Measurements from ENCODE around the gene ICAM4. TPM values are rescaled to one million over a fixed set of nuclear protein-coding genes. Genes with fewer than 3 reads are reported as not detected.

The ICAM4 gene
- total and polyA plus RNA-seq, 7 experiments from 2014 or later: 0.40 to 3.7 (median 0.73) TPM

- H3K4me3 Mint-ChIP-seq: peak overlapping the region; percentile 70 to 87 (median 81)
- POLR2A ChIA-PET: interaction anchor here (0.6 to 5.3 kb wide), 2 partner anchors 12 to 21 kb away, joined by 6 to 28 read pairs; partner anchors contain the start of gene ICAM1
- peak overlapping the region in 3 of 9 donors; percentile 34 to 80 (median 48) for H3K27ac Mint-ChIP-seq
- H3K4me1 ChIP-seq (ENCODE audit: control insufficient read depth in 2 of 2, insufficient read depth in 2 of 2, low read length in 2 of 2): peaks cover 62 to 73% of the 10 kb centered on the region in 2 donors
- intact Hi-C loops (cut with micrococcal nuclease): loop anchor here in 1 of 2 donors (5.0 kb wide), 1 partner anchor 221 kb away; no protein-coding TSS in a partner anchor
- CTCF ChIA-PET: interaction anchor here (1.5 kb wide), 2 partner anchors 22 to 97 kb away, joined by 5 read pairs; no protein-coding TSS in a partner anchor
- H3K27ac ChIP-seq (ENCODE audit: low read depth, low read length): no peak overlapping the region
- no peak for ATAC-seq
- H3K9me3 ChIP-seq (ENCODE audit: control insufficient read depth in 2 of 3, low read length in 3 of 3): no peaks in the 10 kb centered on the region
- peaks cover 0 to 12% (median 0%) of the 10 kb centered on the region in 5 donors for H3K36me3 Mint-ChIP-seq
- H3K9me3 Mint-ChIP-seq: peaks cover 0 to 4% (median 0%) of the 10 kb centered on the region in 11 donors
- peak in 2 of 9 donors; percentile 23 to 29 for DNase-seq
- H3K27me3 ChIP-seq (ENCODE audit: control insufficient read depth in 2 of 2, insufficient read depth in 2 of 2, low read length in 2 of 2): peaks cover 8 to 58% of the 10 kb centered on the region in 2 donors
- H3K27me3 Mint-ChIP-seq: peaks cover 43 to 79% (median 52%) of the 10 kb centered on the region in 5 donors
- no peaks in the 10 kb centered on the region for H3K36me3 ChIP-seq (ENCODE audit: control insufficient read depth in 2 of 3, insufficient read depth in 3 of 3, low read length in 3 of 3)
- H3K4me3 ChIP-seq (ENCODE audit: low read length): peak overlapping the region; percentile 54
- peaks cover 44 to 75% (median 66%) of the 10 kb centered on the region in 7 donors for H3K4me1 Mint-ChIP-seq
Measured at GRCh38 chr19:10291554-10292205, 4.9 kb downstream of the ICAM4 start.

DNA sequence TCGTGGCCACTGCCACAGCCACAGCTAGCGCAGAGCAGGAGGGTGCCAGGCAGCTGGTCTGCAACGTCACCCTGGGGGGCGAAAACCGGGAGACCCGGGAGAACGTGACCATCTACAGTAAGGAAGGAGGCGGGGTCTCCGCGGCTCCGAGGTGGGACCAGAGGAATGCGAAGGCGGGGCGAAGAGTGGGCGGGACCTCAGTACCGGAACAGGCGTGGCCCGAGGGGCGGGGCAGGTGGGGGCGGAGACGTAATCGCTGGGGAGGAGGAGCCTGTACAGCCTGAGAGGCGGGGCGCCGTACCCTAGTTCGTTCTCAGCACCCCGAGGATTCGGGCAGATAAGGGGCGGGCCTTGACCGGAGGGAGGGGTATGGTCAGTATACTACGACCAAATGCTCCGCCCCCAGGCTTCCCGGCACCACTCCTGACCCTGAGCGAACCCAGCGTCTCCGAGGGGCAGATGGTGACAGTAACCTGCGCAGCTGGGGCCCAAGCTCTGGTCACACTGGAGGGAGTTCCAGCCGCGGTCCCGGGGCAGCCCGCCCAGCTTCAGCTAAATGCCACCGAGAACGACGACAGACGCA is 5.5 kb downstream of the ICAM4 start:
- no peaks in the 10 kb centered on the region for H3K9me3 ChIP-seq (ENCODE audit: control insufficient read depth in 2 of 3, low read length in 3 of 3)
- H3K4me1 ChIP-seq (ENCODE audit: control insufficient read depth in 2 of 2, insufficient read depth in 2 of 2, low read length in 2 of 2): peaks cover 62 to 66% of the 10 kb centered on the region in 2 donors
- no peak overlapping the region for H3K27ac ChIP-seq (ENCODE audit: low read depth, low read length)
- peak overlapping the region in 4 of 9 donors; percentile 34 to 88 (median 68) for H3K27ac Mint-ChIP-seq
- peaks cover 43 to 81% (median 52%) of the 10 kb centered on the region in 5 donors for H3K27me3 Mint-ChIP-seq
- no peaks in the 10 kb centered on the region for H3K36me3 ChIP-seq (ENCODE audit: control insufficient read depth in 2 of 3, insufficient read depth in 3 of 3, low read length in 3 of 3)
- intact Hi-C loops (cut with micrococcal nuclease): loop anchor here in 1 of 2 donors (5.0 kb wide), 1 partner anchor 220 kb away; no protein-coding TSS in a partner anchor
- peak overlapping the region; percentile 54 for H3K4me3 ChIP-seq (ENCODE audit: low read length)
- peak overlapping the region; percentile 70 to 87 (median 80) for H3K4me3 Mint-ChIP-seq
- H3K36me3 Mint-ChIP-seq: peaks cover 0 to 12% (median 0%) of the 10 kb centered on the region in 5 donors
- peaks cover 44 to 71% (median 60%) of the 10 kb centered on the region in 7 donors for H3K4me1 Mint-ChIP-seq
- ATAC-seq: peak; percentile 74
- CTCF ChIA-PET: interaction anchor here (1.5 kb wide), 2 partner anchors 23 to 96 kb away, joined by 5 read pairs; no protein-coding TSS in a partner anchor
- peaks cover 0 to 4% (median 0%) of the 10 kb centered on the region in 11 donors for H3K9me3 Mint-ChIP-seq
- POLR2A ChIA-PET: interaction anchor here (5.3 kb wide), 1 partner anchor 22 kb away, joined by 28 read pairs; the partner anchor contains the start of gene ICAM1
- H3K27me3 ChIP-seq (ENCODE audit: control insufficient read depth in 2 of 2, insufficient read depth in 2 of 2, low read length in 2 of 2): peaks cover 8 to 55% of the 10 kb centered on the region in 2 donors
- peak in 8 of 9 donors; percentile 49 to 85 (median 54) for DNase-seq

- H3K27ac Mint-ChIP-seq: peak overlapping the region in 4 of 9 donors; percentile 45 to 88 (median 82)
- intact Hi-C loops (cut with micrococcal nuclease): loop anchor here in 1 of 2 donors (5.0 kb wide), 1 partner anchor 219 kb away; no protein-coding TSS in a partner anchor
- POLR2A ChIA-PET: interaction anchor here (5.3 kb wide), 1 partner anchor 22 kb away, joined by 28 read pairs; the partner anchor contains the start of gene ICAM1
Measured at GRCh38 chr19:10292789-10293636, 6.3 kb downstream of the ICAM4 start.

GRCh38 chr19:10293637-10294367 is 7.0 kb downstream of the ICAM4 start:
- H3K4me3 ChIP-seq (ENCODE audit: low read length): no peak overlapping the region
- intact Hi-C loops (cut with micrococcal nuclease): loop anchor here in 1 of 2 donors (5.0 kb wide), 1 partner anchor 218 kb away; no protein-coding TSS in a partner anchor
- ChIA-PET POLR2A (no interaction called here), CTCF (no interaction called here)
- H3K36me3 ChIP-seq (ENCODE audit: control insufficient read depth in 2 of 3, insufficient read depth in 3 of 3, low read length in 3 of 3): no peaks in the 10 kb centered on the region
- no peak overlapping the region for H3K27ac ChIP-seq (ENCODE audit: low read depth, low read length)
- no peaks in the 10 kb centered on the region for H3K9me3 ChIP-seq (ENCODE audit: control insufficient read depth in 2 of 3, low read length in 3 of 3)
- H3K4me1 Mint-ChIP-seq: peaks cover 35 to 58% (median 46%) of the 10 kb centered on the region in 7 donors
- H3K36me3 Mint-ChIP-seq: peaks cover 0 to 9% (median 0%) of the 10 kb centered on the region in 5 donors
- H3K27me3 Mint-ChIP-seq: peaks cover 34 to 69% (median 43%) of the 10 kb centered on the region in 5 donors
- peaks cover 3 to 44% of the 10 kb centered on the region in 2 donors for H3K27me3 ChIP-seq (ENCODE audit: control insufficient read depth in 2 of 2, insufficient read depth in 2 of 2, low read length in 2 of 2)
- peak overlapping the region in 8 of 10 donors; percentile 33 to 87 (median 78) for H3K4me3 Mint-ChIP-seq
- DNase-seq (no peak), ATAC-seq (no peak)
- H3K9me3 Mint-ChIP-seq: peaks cover 0 to 4% (median 0%) of the 10 kb centered on the region in 11 donors
- peak overlapping the region in 3 of 9 donors; percentile 45 to 88 (median 87) for H3K27ac Mint-ChIP-seq
- peaks cover 53 to 56% of the 10 kb centered on the region in 2 donors for H3K4me1 ChIP-seq (ENCODE audit: control insufficient read depth in 2 of 2, insufficient read depth in 2 of 2, low read length in 2 of 2)

More at GRCh38 chr19:10292789-10293636, 6.3 kb downstream of the ICAM4 start:
- DNase-seq (peak in 2 of 9 donors; percentile 11 to 29), ATAC-seq (no peak)
- H3K36me3 ChIP-seq (ENCODE audit: control insufficient read depth in 2 of 3, insufficient read depth in 3 of 3, low read length in 3 of 3): no peaks in the 10 kb centered on the region
- H3K4me1 Mint-ChIP-seq: peaks cover 41 to 64% (median 52%) of the 10 kb centered on the region in 7 donors
- H3K4me1 ChIP-seq (ENCODE audit: control insufficient read depth in 2 of 2, insufficient read depth in 2 of 2, low read length in 2 of 2): peaks cover 58 to 61% of the 10 kb centered on the region in 2 donors
- H3K27me3 ChIP-seq (ENCODE audit: control insufficient read depth in 2 of 2, insufficient read depth in 2 of 2, low read length in 2 of 2): peaks cover 8 to 49% of the 10 kb centered on the region in 2 donors
- peak overlapping the region; percentile 34 to 87 (median 80) for H3K4me3 Mint-ChIP-seq
- H3K36me3 Mint-ChIP-seq: peaks cover 0 to 9% (median 0%) of the 10 kb centered on the region in 5 donors
- no peak overlapping the region for H3K27ac ChIP-seq (ENCODE audit: low read depth, low read length)
- peaks cover 0 to 4% (median 0%) of the 10 kb centered on the region in 11 donors for H3K9me3 Mint-ChIP-seq
- CTCF ChIA-PET: interaction anchor here (1.5 kb wide), 2 partner anchors 24 to 96 kb away, joined by 5 read pairs; no protein-coding TSS in a partner anchor
- no peaks in the 10 kb centered on the region for H3K9me3 ChIP-seq (ENCODE audit: control insufficient read depth in 2 of 3, low read length in 3 of 3)
- H3K4me3 ChIP-seq (ENCODE audit: low read length): peak overlapping the region; percentile 54
- H3K27me3 Mint-ChIP-seq: peaks cover 40 to 75% (median 48%) of the 10 kb centered on the region in 5 donors

DNA sequence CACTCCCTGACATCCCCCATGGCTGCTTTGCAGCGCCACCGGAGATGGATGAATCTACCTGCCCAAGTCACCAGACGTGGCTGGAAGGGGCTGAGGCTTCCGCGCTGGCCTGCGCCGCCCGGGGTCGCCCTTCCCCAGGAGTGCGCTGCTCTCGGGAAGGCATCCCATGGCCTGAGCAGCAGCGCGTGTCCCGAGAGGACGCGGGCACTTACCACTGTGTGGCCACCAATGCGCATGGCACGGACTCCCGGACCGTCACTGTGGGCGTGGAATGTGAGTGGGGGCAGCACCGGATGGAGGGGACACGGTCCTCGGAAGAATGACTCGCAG is 7.6 kb downstream of the ICAM4 start:
- intact Hi-C loops (cut with micrococcal nuclease): loop anchor here in 1 of 2 donors (5.0 kb wide), 1 partner anchor 218 kb away; no protein-coding TSS in a partner anchor
- Histone ChIP-seq H3K27ac (ENCODE audit: low read depth, low read length) (no peak overlapping the region), H3K9me3 (ENCODE audit: control insufficient read depth in 2 of 3, low read length in 3 of 3) (no peaks in the 10 kb centered on the region), H3K36me3 (ENCODE audit: control insufficient read depth in 2 of 3, insufficient read depth in 3 of 3, low read length in 3 of 3) (no peaks in the 10 kb centered on the region), H3K27me3 (ENCODE audit: control insufficient read depth in 2 of 2, insufficient read depth in 2 of 2, low read length in 2 of 2) (peaks cover 0 to 39% of the 10 kb centered on the region in 2 donors), H3K4me3 (ENCODE audit: low read length) (no peak overlapping the region), H3K4me1 (ENCODE audit: control insufficient read depth in 2 of 2, insufficient read depth in 2 of 2, low read length in 2 of 2) (peaks cover 48 to 52% of the 10 kb centered on the region in 2 donors)
- CTCF ChIA-PET: no interaction called here
- Mint-ChIP-seq H3K27me3 (peaks cover 33 to 64% (median 42%) of the 10 kb centered on the region in 5 donors), H3K27ac (peak overlapping the region in 1 of 9 donors; percentile 66), H3K36me3 (peaks cover 0 to 9% (median 0%) of the 10 kb centered on the region in 5 donors), H3K9me3 (peaks cover 0 to 4% (median 0%) of the 10 kb centered on the region in 11 donors), H3K4me1 (peaks cover 31 to 53% (median 40%) of the 10 kb centered on the region in 7 donors), H3K4me3 (peak overlapping the region in 9 of 10 donors; percentile 9 to 87 (median 40))
- ATAC-seq: no peak
- DNase-seq: peak in 1 of 9 donors; percentile 5
- POLR2A ChIA-PET: no interaction called here

All from naive thymus-derived CD4-positive, alpha-beta T cell (primary cell).